Heart left ventricle (tissue), 16 donors: ENCODE measurements around the gene RAD51B. TPM values are rescaled to one million over a fixed set of nuclear protein-coding genes. Genes with fewer than 3 reads are reported as not detected.

Source experiments
- ATAC-seq, 4 donors: fragments of 200-7000 bp; cut with Tn5 transposase; one replicate each; pipeline ENCODE4 v1.9.1; 2020 to 2022; ENCODE audit warnings: moderate library complexity in 4 of 4, mild to moderate bottlenecking in 3 of 4, moderate number of reproducible peaks in 1 of 4
- DNase-seq, 5 donors: peaks; one replicate each; pipeline ENCODE4 v3.0.0-alpha.2; 2020
- H3K27ac ChIP-seq, 12 donors: fragments of 200-600 bp; sonication (generic) in 4 of 12; one replicate each; pipeline versions ENCODE4 v1.5.0 to v1.8.0; 2016 to 2022; ENCODE audit warnings: mild to moderate bottlenecking in 2 of 12
- H3K27me3 ChIP-seq, 9 donors: fragments of 200-600 bp; sonication (generic) in 2 of 9; one replicate each; pipeline versions ENCODE4 v1.5.1 to v1.8.0; 2016 to 2022; ENCODE audit warnings: mild to moderate bottlenecking in 3 of 9
- H3K36me3 ChIP-seq, 9 donors: fragments of 200-600 bp; sonication (generic) in 2 of 9; one replicate each; pipeline versions ENCODE4 v1.5.0 to v1.8.0; 2018 to 2022; ENCODE audit warnings: mild to moderate bottlenecking in 2 of 9
- H3K4me1 ChIP-seq, 12 donors: fragments of 200-600 bp; sonication (generic) in 4 of 12; one replicate each; pipeline versions ENCODE4 v1.5.0 to v1.8.0; 2016 to 2022; ENCODE audit warnings: mild to moderate bottlenecking in 3 of 12
- H3K4me3 ChIP-seq, 12 donors: fragments of 200-600 bp; sonication (generic) in 4 of 12; one replicate each; pipeline versions ENCODE4 v1.5.0 to v1.8.0; 2017 to 2022; ENCODE audit warnings: mild to moderate bottlenecking in 9 of 12, moderate library complexity in 4 of 12
- H3K9me3 ChIP-seq, 12 donors: fragments of 200-600 bp; sonication (generic) in 4 of 12; one replicate each; pipeline versions ENCODE4 v1.5.0 to v1.8.0; 2016 to 2022; ENCODE audit warnings: mild to moderate bottlenecking in 1 of 12
- POLR2A ChIP-seq, 2 donors: fragments of 450-650 bp; IDR thresholded peaks; one replicate each; pipeline ENCODE4 v1.6.1; 2017; ENCODE audit warnings: antibody characterized with exemption in 2 of 2, mild to moderate bottlenecking in 2 of 2, moderate library complexity in 2 of 2
- WGBS, 4 donors: extraction: QIAGEN DNeasy Blood & Tissue Kit in 2 of 4; methylation state at CpG; one replicate each; pipeline versions ENCODE4 v1.1.5 to v1.1.7; 2013 to 2018; 5-methylcytosine and 5-hydroxymethylcytosine counted together
- intact Hi-C, 10 donors: fragments of 100-400 bp; cut with DNase I; formaldehyde crosslinking; loops; one replicate each; pipeline versions ENCODE4 v1.11.1 to v1.14.2; 2022
- polyA plus RNA-seq, 2 donors: library from polyadenylated mRNA; stranded (reverse); fragments of 200-250 nt; gene quantifications; one replicate each; pipeline ENCODE4 v1.2.3, GENCODE V29; 2013
- total RNA-seq, 9 donors: library from RNA; depleted of rRNA in 2 of 9; stranded (reverse); fragments of >200 nt in 2 of 9; fragmentation: NEBNext Ultra II Directional in 3 of 9; extraction: Animal tissue kit (Norgen Biotek cat#: 25700) in 3 of 9; gene quantifications; one replicate each; pipeline versions ENCODE4 v1.1.0 to v1.2.4, GENCODE V29; 2016 to 2023
- TF ChIP-seq, protein P1 (sequence below), 12 donors: fragments of 200-600 bp; sonication (generic) in 4 of 12; IDR thresholded peaks; one replicate each; pipeline versions ENCODE4 v1.5.0 to v1.8.0; 2018 to 2022; ENCODE audit warnings: antibody characterized with exemption in 12 of 12, mild to moderate bottlenecking in 5 of 12
- donor health status: ischemic (EF 13 %, LVEDD 7.1; RV severe dilation, severe dysfunction).
- donor health status: healthy with polysubstance abuse.
- donor health status: DM: no; HTN: yes; CAD: no.
- donor health status: DM: no; HTN: no; CAD: no.
- donor health status: ischemic (EF 25% LVEDD 6.9; RV normal size, moderate dysfunction).
- donor health status: ischemic (EF 25% LVEDD 5.7; RV mildly dilated, moderate dysfunction).
- donor health status: healthy.
- donor health status: DM: yes; HTN: yes; CAD: no.
- donor health status: ischemic (EF 35%, LVEDD 5.7; RV mildly dilated, moderate dysfunction).
- donor health status: nonischemic (EF 11% LVEDD 7.7; RV severe dilation, severe dysfunction).
- donor health status: DM: yes; HTN: yes; CAD: no.
- donor health status: PGD.
- donor health status: ischemic (EF 29% LVEDD 5.4; RV normal size, mild dysfunction).
- donor health status: nonischemic (EF 23%, LVEDD 6.1; RV moderate dilation, normal function).

The RAD51B gene
- total and polyA plus RNA-seq, 11 donors: 1.3 to 11.3 (median 3.2) TPM

DNA sequence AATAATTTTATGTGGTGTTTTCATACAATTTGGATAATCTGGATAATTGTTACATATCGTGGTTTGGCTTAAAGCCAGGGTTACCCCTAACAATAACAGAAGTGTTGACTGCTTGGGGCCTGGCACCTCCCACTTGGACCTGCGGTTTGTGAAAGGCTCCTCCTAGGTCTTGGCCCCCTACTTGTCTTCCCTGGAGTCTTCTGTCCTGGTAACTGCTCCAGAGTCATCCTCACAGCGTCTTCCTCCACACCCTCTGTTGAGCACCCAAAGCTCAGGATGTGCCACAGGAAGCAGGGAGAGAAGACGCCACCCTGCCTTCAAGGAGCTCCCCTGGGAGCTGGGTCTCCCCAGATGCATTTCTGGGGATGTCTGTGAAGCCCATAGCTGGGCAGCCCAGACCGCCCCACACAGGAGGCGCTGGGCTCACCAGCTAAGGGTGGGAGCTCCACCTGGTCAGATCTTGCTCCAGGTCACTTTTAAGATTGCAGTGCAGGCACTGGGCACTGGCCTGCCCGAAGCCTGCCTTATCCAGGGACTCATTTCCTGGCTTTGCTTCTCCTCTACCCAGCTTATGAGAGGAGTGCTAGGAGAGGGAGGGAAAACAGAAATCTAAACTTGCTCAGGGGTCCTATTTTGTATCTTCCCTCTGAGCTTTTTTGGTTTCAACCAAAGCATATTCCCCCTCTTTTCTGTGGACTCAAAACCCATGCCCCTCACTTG, 875.1 kb downstream of the RAD51B start:
- ATAC-seq (no peak), DNase-seq (no peak)
- Histone ChIP-seq H3K4me1 (peaks cover 0 to 36% (median 14%) of the 10 kb centered on the region in 12 donors), H3K9me3 (no peaks in the 10 kb centered on the region), H3K4me3 (no peak overlapping the region), H3K36me3 (no peaks in the 10 kb centered on the region), H3K27ac (peak overlapping the region in 5 of 12 donors; percentile 4 to 69 (median 23)), H3K27me3 (no peaks in the 10 kb centered on the region)
- TF ChIP-seq, protein P1, sequence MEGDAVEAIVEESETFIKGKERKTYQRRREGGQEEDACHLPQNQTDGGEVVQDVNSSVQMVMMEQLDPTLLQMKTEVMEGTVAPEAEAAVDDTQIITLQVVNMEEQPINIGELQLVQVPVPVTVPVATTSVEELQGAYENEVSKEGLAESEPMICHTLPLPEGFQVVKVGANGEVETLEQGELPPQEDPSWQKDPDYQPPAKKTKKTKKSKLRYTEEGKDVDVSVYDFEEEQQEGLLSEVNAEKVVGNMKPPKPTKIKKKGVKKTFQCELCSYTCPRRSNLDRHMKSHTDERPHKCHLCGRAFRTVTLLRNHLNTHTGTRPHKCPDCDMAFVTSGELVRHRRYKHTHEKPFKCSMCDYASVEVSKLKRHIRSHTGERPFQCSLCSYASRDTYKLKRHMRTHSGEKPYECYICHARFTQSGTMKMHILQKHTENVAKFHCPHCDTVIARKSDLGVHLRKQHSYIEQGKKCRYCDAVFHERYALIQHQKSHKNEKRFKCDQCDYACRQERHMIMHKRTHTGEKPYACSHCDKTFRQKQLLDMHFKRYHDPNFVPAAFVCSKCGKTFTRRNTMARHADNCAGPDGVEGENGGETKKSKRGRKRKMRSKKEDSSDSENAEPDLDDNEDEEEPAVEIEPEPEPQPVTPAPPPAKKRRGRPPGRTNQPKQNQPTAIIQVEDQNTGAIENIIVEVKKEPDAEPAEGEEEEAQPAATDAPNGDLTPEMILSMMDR (IDR thresholded peaks at IDR 0.05): no peak
- no peak for TF ChIP-seq POLR2A (IDR thresholded peaks at IDR 0.05)
- intact Hi-C loops: no loop called here
- 84 to 88% (median 87%) methylated on average over 6 to 7 of the region's 7 CpGs for WGBS, 4 donors

DNA sequence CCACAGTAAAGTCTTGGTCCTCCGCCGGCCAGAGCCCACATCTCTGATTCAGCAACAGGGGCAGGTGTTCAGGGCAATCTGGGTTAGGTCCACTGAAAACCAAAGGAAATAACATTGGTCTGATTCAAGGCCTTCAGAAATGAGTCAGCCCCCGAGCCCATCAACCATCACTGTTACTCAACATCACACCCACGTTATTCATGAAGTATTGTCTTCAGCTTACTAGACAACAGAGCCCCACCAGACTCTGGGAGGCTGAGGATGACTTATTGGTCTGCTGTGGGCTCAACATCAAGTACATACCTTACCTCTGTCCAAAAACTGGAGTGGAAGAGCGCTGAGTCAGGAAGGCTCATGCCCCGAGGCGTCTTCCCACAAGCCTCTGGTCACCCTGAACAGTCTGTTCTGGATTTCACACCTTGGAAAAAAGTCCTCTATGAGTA, 875.8 kb downstream of the RAD51B start:
- DNase-seq (peak in 1 of 5 donors; percentile 68), ATAC-seq (peak in 3 of 4 donors; percentile 64 to 91 (median 84))

DNA sequence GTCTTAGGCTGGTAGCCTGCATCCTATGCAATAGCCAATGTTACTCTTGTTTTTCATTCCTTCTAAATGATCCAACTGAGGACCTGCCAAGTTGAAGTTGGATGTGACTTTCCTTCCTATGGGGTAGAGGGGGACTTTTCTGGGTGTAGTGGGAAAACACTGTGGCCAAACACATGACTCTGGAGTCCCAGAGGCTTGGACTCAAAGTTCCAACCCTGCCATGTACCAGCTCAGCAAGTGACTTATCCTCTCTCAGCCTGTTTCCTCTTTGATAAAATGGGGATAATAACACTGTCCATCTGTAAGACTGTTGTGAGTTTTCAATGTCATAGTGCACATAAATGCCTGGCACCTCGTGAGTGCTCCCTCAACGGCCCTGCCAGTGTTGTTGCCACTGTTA, 876.3 kb downstream of the RAD51B start:
- no peak for DNase-seq
- peak overlapping the region in 3 of 12 donors; percentile 32 to 69 (median 41) for H3K27ac ChIP-seq
- H3K9me3 ChIP-seq: peaks cover 0 to 5% (median 0%) of the 10 kb centered on the region in 12 donors
- intact Hi-C loops: no loop called here
- H3K27me3 ChIP-seq: no peaks in the 10 kb centered on the region
- no peak for TF ChIP-seq POLR2A (IDR thresholded peaks at IDR 0.05)
- TF ChIP-seq, protein P1 (IDR thresholded peaks at IDR 0.05): no peak
- H3K4me3 ChIP-seq: no peak overlapping the region
- H3K4me1 ChIP-seq: peaks cover 0 to 36% (median 14%) of the 10 kb centered on the region in 12 donors
- WGBS, 4 donors: 87 to 100% (median 93%) methylated on average over 2 of the region's 2 CpGs
- H3K36me3 ChIP-seq: no peaks in the 10 kb centered on the region
- ATAC-seq: peak in 1 of 4 donors; percentile 2

More for the DNA sequence above, 875.8 kb downstream of the RAD51B start:
- intact Hi-C loops: no loop called here
- Histone ChIP-seq H3K4me3 (no peak overlapping the region), H3K9me3 (no peaks in the 10 kb centered on the region), H3K36me3 (no peaks in the 10 kb centered on the region), H3K4me1 (peaks cover 0 to 36% (median 14%) of the 10 kb centered on the region in 12 donors), H3K27me3 (no peaks in the 10 kb centered on the region), H3K27ac (peak overlapping the region in 4 of 12 donors; percentile 20 to 69 (median 36))
- WGBS, 4 donors: 85 to 92% (median 88%) methylated on average over 7 of the region's 7 CpGs
- TF ChIP-seq POLR2A (IDR thresholded peaks at IDR 0.05): no peak

DNA sequence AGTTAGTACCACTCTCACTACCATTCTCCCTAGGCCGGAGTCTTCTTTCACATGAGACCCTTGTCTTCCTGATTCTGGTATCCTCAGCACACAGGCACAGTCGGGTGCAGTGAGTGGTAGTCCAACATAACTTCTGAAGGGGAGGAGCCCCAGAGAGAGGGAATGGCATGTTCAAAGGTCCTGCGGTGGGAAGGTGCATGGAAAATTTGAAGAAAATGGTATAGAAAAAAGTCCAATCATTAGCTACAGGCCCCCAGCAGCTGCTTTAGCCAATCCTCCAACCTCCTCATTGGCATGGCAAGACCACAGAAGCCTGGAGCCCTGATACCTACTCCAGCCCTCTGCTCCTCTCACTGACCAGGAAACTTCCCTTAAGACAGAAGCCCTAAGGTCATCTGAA, 876.7 kb downstream of the RAD51B start:
- ATAC-seq: no peak
- TF ChIP-seq, protein P1 (IDR thresholded peaks at IDR 0.05): no peak
- no peak for TF ChIP-seq POLR2A (IDR thresholded peaks at IDR 0.05)
- DNase-seq: no peak

More for the DNA sequence above, 876.7 kb downstream of the RAD51B start:
- 96 to 100% (median 97%) methylated on average over 3 of the region's 3 CpGs for WGBS, 4 donors
- intact Hi-C loops: no loop called here
- Histone ChIP-seq H3K4me1 (peaks cover 0 to 36% (median 14%) of the 10 kb centered on the region in 12 donors), H3K36me3 (no peaks in the 10 kb centered on the region), H3K27me3 (no peaks in the 10 kb centered on the region), H3K27ac (no peak overlapping the region), H3K9me3 (peaks cover 0 to 5% (median 0%) of the 10 kb centered on the region in 12 donors), H3K4me3 (no peak overlapping the region)
